ENCODE results near the gene BCL3. TPM values are rescaled to one million over a fixed set of nuclear protein-coding genes. Genes with fewer than 3 reads are reported as not detected.
"Not testable (repeated sequence)": the region's sequence is repeated elsewhere in the genome, so short reads cannot be mapped to it uniquely, and the experiment has no call there.

BCL3 gene
- total and polyA plus RNA-seq, 4 donors: 17.6 to 233 (median 63.8) TPM

GRCh38 chr19:44708940-44709339, 39.6 kb upstream of the BCL3 start:
- DNase-seq (no peak), ATAC-seq (ENCODE audit: insufficient read depth, low FRiP score) (no peak)
- Histone ChIP-seq H3K9me3 (ENCODE audit: control insufficient read depth in 4 of 4, insufficient read depth in 3 of 4, low read length in 3 of 4) (no peaks in the 10 kb centered on the region), H3K27ac (ENCODE audit: low read depth in 1 of 2, low read length in 1 of 2) (no peak overlapping the region), H3K4me3 (no peak overlapping the region), H3K9ac (ENCODE audit: insufficient read depth in 1 of 2, low read length in 2 of 2) (no peak overlapping the region), H3K4me1 (ENCODE audit: control insufficient read depth in 5 of 5, insufficient read depth in 5 of 5, low read length in 5 of 5) (peaks cover 0 to 5% (median 0%) of the 10 kb centered on the region in 5 donors), H3K36me3 (ENCODE audit: control insufficient read depth in 4 of 4, insufficient read depth in 4 of 4, low read length in 4 of 4) (no peaks in the 10 kb centered on the region), H3K27me3 (ENCODE audit: control insufficient read depth in 3 of 3, insufficient read depth in 3 of 3, low read length in 2 of 3) (no peaks in the 10 kb centered on the region)
- no peak for TF ChIP-seq CTCF (IDR thresholded peaks at IDR 0.05; ENCODE audit: control extremely low read depth, extremely low read depth)
- 76 to 81% methylated on average over 5 of the region's 5 CpGs for WGBS, 2 donors

GRCh38 chr19:44709434-44710266, 38.9 kb upstream of the BCL3 start:
- DNase-seq; H3K27me3 ChIP-seq (ENCODE audit: control insufficient read depth in 3 of 3, insufficient read depth in 3 of 3, low read length in 2 of 3); H3K27ac ChIP-seq (ENCODE audit: low read depth in 1 of 2, low read length in 1 of 2); ATAC-seq (ENCODE audit: insufficient read depth, low FRiP score); H3K9ac ChIP-seq (ENCODE audit: insufficient read depth in 1 of 2, low read length in 2 of 2); H3K4me1 ChIP-seq (ENCODE audit: control insufficient read depth in 5 of 5, insufficient read depth in 5 of 5, low read length in 5 of 5); H3K9me3 ChIP-seq (ENCODE audit: control insufficient read depth in 4 of 4, insufficient read depth in 3 of 4, low read length in 3 of 4); H3K36me3 ChIP-seq (ENCODE audit: control insufficient read depth in 4 of 4, insufficient read depth in 4 of 4, low read length in 4 of 4); H3K4me3 ChIP-seq: not testable (repeated sequence)
- 89 to 92% methylated on average over 4 of the region's 4 CpGs for WGBS, 2 donors

- no peaks in the 10 kb centered on the region for H3K36me3 ChIP-seq (ENCODE audit: control insufficient read depth in 4 of 4, insufficient read depth in 4 of 4, low read length in 4 of 4)
- H3K27ac ChIP-seq (ENCODE audit: low read depth in 1 of 2, low read length in 1 of 2): no peak overlapping the region
- ATAC-seq (ENCODE audit: insufficient read depth, low FRiP score) (no peak), DNase-seq (no peak)
- no peak overlapping the region for H3K4me3 ChIP-seq
- H3K9me3 ChIP-seq (ENCODE audit: control insufficient read depth in 4 of 4, insufficient read depth in 3 of 4, low read length in 3 of 4): peaks cover 0 to 7% (median 2%) of the 10 kb centered on the region in 4 donors
- H3K4me1 ChIP-seq (ENCODE audit: control insufficient read depth in 5 of 5, insufficient read depth in 5 of 5, low read length in 5 of 5): peaks cover 0 to 5% (median 0%) of the 10 kb centered on the region in 5 donors
- H3K27me3 ChIP-seq (ENCODE audit: control insufficient read depth in 3 of 3, insufficient read depth in 3 of 3, low read length in 2 of 3): no peaks in the 10 kb centered on the region
- no peak for TF ChIP-seq CTCF (IDR thresholded peaks at IDR 0.05; ENCODE audit: control extremely low read depth, extremely low read depth)
- 47 to 58% methylated on average over 14 of the region's 14 CpGs for WGBS, 2 donors
- no peak overlapping the region for H3K9ac ChIP-seq (ENCODE audit: insufficient read depth in 1 of 2, low read length in 2 of 2)
Observed at GRCh38 chr19:44710483-44710882, 38.0 kb upstream of the BCL3 start.

- H3K9ac ChIP-seq (ENCODE audit: insufficient read depth in 1 of 2, low read length in 2 of 2): no peak overlapping the region
- DNase-seq: no peak
- peaks cover 0 to 7% (median 2%) of the 10 kb centered on the region in 4 donors for H3K9me3 ChIP-seq (ENCODE audit: control insufficient read depth in 4 of 4, insufficient read depth in 3 of 4, low read length in 3 of 4)
- H3K27me3 ChIP-seq (ENCODE audit: control insufficient read depth in 3 of 3, insufficient read depth in 3 of 3, low read length in 2 of 3): no peaks in the 10 kb centered on the region
- no peak for TF ChIP-seq CTCF (IDR thresholded peaks at IDR 0.05; ENCODE audit: control extremely low read depth, extremely low read depth)
- H3K36me3 ChIP-seq (ENCODE audit: control insufficient read depth in 4 of 4, insufficient read depth in 4 of 4, low read length in 4 of 4): no peaks in the 10 kb centered on the region
- peaks cover 0 to 5% (median 0%) of the 10 kb centered on the region in 5 donors for H3K4me1 ChIP-seq (ENCODE audit: control insufficient read depth in 5 of 5, insufficient read depth in 5 of 5, low read length in 5 of 5)
- 60 to 63% methylated on average over 4 of the region's 4 CpGs for WGBS, 2 donors
- H3K27ac ChIP-seq (ENCODE audit: low read depth in 1 of 2, low read length in 1 of 2): no peak overlapping the region
- no peak for ATAC-seq (ENCODE audit: insufficient read depth, low FRiP score)
- H3K4me3 ChIP-seq: no peak overlapping the region
Observed at GRCh38 chr19:44712864-44713515, 35.5 kb upstream of the BCL3 start.
